Measurements from ENCODE around the gene DCBLD1.

DCBLD1 gene

DNA sequence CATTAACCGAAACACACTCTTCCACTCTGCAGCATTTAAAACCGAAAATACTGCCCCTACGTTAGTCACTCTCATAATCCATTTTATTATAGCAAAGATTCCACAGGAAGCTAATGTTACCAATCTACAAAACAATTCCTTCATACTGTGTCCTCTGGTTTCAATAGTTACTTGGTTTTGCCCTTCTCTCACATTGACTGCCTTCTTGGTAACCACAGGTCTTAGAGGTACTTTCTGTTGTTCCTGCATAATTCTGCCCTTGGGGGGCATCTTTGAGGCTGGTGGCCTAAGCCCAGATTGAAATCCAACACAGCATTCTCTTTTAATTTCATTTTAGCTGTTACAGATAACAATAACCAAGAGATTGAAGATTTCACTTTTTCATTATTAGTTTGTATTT, 9.8 kb upstream of the DCBLD1 start:
- no peak for DNase-seq

DNA sequence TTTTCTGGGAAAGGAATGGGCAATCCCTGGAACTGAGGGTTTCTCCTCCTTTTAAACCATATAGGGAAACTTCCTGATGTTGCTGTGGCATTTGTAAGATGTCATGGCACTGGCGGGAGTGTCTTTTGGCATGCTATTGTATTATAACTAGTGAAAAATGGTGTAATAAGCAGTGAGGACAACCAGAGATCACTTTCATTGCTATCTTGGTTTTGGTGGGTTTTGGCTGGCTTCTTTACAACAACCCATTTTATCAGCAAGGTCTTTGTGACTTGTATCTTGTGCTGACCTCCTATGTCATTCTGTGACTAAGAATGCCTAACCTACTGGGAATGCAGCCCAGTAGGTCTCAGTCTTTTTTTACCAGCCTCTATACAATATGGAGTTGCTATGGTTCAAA, 9.1 kb upstream of the DCBLD1 start:
- no peak for DNase-seq

DNA sequence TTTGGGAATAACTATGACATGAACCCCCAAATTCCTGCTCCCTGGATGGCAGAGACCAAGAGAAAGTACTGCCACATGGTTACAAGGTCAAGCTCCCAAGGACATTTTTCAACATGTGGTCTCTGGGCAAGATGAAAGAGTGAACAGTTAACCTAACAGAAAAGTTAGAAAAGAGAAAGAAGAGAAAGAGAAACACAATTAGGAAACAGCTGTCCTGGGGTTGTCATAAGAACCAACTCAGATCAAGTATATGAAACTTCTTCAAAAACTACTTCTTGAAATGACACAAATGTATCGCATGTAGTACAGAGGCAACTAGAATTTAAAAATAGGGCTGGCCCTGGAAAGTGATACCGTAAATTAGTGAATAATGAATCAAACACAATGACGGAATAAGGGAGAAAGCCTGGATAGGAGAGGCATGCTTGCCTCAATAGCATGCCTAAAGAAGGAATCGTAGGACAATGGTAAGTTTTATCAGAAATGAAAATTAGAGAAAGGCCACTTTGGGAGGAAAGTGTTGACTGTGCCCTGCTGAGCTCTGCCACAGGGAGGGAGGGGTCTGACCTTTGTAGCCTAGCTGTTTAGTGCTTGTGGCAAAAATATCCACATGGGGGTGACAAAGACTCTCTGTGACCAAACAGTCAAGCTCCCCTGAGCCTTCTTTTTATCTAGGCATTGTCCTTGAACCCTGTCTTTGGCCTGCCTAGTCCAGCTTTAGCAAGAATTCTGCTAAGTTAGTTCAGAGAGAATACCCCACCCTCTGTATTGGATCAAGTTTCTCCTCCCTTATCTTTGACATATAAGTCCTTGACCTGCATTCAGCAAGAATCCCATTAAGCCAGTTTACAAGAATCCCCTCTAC, 4.3 kb upstream of the DCBLD1 start:
- no peak for DNase-seq

DNA sequence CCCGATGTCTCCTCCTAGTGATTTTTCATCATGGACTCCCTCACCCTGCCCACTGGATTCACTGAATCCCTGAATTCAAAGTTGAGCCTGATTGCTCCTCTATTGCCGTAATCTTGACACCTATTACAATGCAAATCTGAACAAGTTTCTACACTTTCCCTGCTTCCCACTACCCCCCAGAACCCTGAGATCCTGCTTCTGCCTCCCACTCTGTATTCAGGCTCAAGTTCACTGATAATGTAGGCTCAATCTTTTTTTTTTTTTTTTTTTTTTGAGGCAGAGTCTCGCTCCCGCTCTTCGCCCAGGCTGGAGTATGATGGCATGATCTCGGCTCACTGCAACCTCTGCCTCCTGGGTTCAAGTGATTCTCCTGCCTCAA, 3.6 kb upstream of the DCBLD1 start:
- DNase-seq = no peak

DNA sequence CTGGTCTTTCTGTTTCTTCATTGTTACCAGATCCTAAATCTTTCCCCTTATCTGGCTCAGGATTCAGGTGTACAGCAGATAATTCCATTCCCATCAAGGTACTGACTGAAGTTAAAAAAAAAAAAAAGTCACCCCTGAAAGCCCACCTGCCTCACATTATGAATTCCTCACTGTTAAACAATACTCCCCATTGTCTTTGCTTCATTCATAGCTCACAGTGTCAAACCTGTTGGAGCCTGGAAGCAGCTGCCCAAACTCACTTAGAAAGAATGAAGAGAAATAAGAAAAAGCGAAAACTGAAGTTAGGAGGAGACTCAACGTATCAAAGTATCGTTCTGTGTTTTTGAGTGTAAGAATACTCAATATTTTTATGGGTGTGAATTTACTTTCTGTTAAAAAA, 1.8 kb upstream of the DCBLD1 start:
- no peak for DNase-seq

DNA sequence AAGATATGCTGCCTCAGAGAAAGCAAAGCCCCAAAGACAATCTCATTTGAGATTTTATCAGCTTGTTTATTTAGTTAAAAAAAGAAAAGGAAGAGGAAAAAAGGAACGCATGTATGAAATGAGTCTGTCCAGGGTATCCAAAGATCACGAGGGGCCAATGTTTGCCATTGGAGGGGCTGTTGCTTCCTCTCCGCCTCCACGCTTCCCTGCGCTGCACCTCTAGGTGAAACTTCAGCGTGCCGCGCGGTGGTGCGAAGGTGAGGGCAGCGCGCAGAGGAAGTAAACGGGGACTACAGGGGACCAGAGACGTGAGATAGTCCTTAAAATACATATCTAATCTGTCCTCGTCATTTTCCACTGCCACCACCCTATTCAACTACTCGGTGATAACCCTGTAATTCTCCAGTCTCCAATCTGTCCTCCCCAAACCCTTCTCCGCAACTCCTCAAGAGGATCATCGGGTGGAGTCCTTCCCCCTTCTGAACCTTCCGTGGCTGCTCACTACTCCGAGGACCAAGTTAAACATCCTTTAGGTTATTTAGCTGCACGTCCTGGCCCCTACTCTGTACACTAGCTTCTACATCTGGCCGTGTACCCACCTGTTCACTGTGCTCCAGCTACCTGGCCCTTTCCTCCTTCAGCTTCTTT, 1.1 kb upstream of the DCBLD1 start:
- peak; percentile 36 for DNase-seq

DNA sequence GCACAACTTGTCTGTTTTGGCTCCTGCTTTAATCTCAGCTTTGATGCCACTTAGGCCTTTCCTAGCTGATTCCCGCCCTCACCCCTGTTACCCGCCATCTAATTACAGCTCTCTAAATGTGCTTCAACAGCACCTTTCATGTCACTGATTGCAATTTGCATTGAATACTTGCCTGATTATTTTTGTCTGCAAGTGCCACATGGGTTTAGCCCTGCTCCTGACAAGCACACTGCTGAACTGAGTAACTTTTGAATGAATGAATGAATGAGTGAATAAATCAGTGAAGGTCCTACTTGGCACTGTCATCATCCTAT, 591 bp upstream of the DCBLD1 start:
- DNase-seq = no peak

DNA sequence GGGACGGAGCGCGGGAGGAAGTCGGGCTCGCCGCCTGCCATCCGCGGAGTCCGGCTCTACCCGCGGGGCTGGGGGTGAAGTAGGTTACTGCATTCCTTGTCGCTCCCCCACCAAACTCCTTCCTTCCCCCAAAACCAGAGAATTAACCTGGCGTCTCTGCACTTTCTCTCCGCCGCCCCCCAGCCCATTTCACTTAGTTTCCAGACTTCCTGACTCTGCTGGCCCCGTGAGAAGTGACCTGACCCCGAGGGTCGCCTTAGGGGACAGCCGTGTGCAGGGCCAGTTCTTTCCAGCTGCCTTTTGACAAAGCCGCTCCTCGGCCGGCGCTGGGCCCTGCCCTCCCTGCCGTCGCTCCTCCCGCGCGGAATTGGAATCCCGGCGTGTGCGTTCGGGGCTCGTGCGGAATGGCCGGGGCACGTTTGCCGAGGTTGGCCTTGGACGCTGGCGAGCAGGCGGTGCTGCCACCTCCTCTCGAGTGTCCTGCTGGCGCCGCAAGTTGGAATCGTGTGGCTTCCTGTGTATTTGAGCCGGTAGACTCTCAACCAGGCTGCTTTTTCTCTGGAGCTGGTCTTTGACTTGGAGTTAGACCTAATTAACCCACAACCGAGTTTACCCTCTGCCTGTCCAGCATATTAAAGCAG, 650 bp downstream of the DCBLD1 start:
- peak; percentile 86 for DNase-seq

DNA sequence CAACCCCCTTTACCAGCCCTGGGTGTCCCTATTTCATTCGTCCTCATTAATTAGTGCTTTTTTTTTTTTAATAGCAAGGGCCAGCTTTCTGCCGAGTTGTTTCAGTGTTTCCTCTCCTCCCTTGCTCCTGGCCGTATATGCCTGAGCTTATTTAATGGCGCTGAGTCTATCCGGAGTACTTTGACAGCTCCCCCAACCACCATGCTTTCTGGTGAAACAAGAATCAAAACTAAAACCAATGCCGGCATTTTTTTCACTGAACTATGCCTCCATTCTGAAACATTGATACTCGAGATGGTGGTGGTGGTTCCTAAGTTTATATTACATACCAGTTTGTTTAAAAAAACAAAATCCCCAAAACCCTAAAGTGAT, 1.2 kb downstream of the DCBLD1 start:
- peak; percentile 84 for DNase-seq

DNA sequence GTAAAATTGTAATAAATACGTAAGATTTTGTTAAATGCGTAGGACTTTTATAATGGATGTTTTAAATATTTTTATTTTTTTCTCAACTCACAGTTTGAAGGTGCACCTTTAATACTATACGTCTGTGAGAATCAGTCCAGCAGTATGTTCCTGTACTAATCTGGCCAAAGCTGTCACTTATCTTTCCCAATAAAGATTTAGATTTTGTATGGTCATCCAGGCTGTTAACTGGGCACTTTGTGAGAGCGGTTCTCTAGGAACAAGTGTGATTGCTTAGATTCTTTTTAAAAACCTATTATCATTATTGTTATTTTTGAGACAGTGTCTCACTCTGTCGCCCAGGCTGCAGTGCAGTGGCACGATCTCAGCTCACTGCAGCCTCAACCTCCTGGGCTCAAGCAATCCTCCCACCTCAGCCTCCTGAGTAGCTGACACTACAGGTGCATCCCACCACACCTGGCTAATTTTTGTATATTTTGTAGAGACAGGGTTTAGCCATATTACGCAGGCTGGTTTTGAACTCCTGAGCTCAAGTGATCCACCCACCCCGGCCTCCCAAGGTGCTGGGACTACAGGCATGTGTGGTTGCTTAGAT, 1.7 kb downstream of the DCBLD1 start:
- DNase-seq = no peak

DNA sequence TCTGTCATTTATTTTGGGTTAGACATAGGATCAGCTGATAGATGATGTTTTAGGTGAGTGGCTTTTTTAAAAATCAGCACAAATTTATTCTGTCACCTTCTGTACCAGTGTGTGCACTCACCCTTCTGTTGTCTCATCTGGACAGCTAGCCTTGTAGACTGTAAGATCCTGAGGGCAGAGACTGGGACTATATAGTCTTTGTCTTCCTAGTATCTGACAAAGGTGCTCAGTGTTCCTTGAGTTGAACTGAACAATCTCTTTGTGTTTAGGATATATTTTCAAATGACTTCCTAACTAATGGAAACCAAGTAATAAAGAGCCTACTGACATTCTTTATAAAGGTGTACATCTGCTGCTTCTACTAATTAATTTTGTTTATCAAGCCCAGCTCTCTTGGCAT, 3.0 kb downstream of the DCBLD1 start:
- no peak for DNase-seq

DNA sequence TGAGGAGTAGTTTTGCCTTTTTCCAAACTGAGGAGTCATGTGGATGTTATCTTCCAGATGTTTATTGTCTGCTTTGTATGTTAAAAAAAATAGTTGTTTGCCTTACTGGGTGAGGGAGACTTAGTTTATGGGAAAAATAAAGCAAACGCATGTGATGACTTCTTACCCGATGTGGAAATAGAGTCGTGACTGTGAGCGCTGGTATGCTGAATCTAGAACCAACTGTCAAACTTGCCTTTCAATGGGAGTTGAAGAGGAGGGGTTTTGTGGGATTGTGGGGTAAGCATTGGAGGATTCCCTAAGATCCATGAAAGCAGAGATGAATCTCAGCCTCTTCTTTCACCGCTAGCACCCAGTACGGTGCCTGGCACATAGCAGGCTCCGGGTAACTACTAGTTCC, 5.3 kb downstream of the DCBLD1 start:
- DNase-seq = no peak

DNA sequence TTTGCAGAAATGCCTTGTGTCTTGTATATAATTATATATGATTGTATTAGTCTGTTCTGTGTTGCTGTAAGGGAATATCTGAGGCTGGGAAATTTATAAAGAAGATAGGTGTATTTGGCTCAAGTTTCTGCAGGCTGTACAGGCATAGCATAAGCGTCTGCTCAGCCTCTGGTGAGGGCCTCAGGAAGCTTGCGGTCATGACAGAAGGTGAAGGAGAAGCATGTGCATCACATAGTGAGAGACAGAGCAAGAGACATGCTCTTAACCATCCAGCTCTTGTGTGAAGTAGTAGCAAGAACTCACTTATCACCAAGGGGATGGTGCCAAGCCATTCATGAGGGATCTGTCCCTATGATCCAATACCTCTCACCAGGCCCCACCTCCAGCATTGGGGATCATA, 6.5 kb downstream of the DCBLD1 start:
- DNase-seq = no peak

DNA sequence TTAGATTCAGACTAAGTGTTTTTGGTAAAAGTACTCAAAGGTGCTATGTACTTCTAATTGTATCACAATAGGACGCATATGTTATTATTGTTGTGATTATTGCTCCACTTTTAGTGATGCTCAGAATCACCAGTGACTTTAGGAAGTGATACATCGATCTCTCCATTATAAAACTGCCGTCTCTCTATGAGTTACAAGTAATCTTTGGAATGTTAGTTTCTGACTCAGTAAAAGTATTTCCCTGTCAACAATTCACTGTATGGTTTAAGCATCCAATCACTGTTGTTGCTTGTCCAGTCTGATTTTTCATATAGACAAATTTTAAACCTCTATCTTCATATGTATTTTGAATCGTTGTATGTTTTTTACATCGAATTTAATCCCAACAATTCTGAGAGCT, 9.4 kb downstream of the DCBLD1 start:
- DNase-seq = no peak

DNA sequence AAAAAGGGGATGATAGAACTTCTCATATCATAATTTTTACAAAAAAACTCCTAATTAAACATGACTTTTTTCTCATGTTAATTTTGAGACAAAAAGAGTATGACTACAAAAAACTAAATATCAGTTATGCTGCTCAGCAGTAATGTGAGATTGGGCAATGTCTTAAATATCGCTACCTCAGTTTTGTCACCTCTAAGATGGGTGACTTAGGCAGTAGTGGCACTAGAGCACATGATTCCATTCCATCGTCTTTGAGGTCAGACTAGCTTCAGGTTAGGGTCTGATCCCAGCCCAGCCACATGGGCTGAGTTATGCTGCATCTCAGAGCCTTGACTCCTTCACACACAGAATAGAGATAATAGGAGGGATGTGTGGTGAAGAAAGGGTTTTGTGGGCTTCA, 11.0 kb downstream of the DCBLD1 start:
- no peak for DNase-seq

DNA sequence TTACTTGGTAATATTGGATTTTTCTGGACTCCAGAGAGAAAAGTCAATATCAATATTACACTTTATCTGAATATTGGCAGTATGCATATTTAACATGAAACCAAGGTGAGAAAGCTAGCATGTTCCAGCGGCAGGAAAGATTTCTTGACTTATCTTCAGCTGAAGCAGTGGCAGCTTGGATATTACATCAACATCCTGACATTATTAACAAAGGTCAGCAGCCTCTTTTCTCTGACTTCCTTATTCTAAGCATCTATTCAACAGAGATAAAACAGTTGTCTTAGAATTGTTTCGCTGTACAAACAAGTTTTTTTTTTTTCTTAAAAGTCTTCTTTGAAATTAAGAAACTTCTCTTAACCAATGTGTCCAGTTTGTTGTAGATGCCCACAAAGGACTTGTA, 11.8 kb downstream of the DCBLD1 start:
- no peak for DNase-seq

DNA sequence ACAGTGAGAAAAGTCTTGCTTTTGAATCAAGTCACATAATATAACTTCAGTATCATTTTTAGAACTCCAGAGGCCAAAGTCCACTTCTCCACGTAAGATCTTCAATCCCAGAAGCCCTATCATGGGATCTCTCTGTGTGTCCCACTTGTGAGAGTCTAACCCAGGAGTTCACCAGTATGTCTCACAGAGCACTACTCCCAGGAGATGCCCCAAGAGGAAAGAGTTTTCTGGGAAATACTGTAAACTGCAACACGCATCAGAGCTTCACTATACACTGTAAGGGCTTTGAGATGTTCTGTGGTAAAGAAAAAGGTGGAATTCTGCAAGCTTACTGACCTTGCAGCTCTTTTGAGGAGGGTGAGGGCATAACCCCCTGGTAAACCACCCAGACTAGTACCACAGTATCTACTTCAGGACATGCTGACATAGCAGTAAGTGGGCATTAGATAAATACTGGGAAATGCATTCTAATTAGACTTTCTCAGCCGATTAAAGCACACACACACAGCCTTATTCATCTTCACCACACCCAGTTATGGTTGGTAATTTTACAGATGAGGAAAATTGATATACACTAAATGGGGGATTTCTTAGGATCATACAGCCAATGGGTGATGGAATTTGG, 12.3 kb downstream of the DCBLD1 start:
- no peak for DNase-seq

DNA sequence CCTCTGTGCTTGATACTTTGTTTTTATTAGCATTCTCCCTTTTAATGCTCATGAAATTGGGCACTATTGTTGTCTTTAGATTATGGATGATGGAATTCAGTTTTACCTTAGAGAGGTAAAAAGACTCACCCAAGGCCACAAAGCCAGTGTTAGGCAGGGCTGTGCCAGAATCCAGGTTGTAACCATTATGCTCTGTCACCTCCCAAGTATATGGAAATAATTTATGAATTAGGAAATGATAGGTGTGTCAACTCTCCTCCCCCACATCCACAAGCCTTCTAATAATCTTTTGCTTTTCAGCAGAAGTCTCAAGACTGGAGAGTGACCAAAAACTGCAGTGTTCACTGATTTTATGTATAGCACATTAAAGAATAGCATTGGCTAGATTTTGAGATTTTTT, 13.0 kb downstream of the DCBLD1 start:
- DNase-seq = no peak

DNA sequence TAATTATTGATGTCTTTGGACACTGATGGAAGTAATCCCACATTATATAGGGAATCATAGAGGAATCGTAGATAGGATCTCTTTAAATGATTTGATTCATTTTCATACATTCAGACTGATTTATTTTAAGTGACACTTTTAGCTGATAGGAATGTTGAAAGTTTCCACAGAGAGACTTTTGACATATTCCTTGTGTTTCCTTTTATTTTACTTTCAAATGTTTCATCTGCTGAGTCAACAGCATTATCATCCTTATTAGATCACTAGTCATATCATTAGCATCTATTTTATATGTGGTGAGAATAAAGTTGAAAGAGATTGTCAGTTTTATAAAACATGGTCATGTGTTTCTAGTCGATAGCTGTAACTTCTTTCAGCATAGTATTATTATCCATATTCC, 13.4 kb downstream of the DCBLD1 start:
- no peak for DNase-seq

DNA sequence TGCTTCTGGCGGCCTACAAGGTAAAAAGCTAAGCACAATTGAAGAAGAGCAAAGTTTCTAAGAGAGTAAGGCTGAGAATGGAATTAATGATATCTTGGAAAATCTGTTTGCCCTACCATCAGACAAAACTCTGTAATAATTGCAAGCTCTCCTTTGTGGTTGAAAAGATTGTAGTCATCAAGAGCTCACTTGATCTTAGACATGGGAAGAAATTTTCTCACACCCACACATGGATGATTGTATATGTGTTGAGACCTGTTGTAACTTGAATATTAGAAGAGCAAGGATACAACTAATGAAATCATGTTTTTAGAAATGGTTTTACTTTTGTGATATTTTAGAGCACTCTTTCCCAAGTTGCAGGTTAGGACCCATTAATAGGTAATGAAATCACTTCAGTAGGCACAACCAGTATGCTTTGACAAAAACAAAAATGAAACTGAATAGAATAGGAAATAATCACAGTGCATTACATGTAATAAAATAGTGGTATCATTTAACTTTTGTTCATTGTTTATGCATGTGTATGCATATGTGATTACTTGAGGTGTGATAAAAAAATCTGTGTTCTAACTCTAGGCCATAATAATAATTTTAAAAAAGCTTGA, 14.0 kb downstream of the DCBLD1 start:
- no peak for DNase-seq

DNA sequence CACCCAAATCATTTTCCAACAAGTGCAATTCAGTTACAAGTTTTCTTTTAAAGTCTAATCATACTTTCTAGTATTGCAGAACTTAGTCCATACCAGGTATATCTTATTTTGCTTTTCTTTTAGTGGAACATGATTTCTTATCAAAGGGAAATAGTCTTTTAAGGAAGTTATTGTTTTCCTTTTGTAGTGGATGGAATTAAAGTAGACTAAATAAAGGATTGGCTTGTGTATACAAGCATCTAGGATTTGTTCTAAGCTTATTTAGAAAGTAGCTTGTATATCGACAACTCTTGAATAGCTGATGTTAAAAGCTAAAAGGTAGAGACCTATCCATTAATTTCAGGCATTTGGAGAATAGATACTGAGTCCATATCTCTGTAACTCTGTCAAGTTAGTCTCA, 14.8 kb downstream of the DCBLD1 start:
- DNase-seq = no peak

DNA sequence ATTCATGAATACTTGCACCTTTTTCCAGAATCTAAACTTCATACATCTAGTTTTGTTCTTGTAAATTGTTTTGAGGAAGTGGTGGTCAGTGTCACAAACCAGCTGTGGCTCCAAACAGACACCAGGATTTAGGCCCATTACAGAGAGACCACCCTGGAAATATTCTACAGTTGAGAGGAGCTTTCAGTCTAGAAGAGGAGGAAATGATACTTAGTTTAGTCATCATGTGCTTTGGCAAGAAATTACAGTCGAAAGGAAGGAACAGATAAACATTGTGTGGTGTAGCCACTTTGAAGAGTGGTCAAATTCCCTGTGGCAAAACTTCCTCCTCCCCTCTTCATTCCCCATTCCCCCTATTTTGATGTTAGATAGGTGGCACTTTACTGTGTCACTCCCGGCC, 15.7 kb downstream of the DCBLD1 start:
- DNase-seq = no peak

DNA sequence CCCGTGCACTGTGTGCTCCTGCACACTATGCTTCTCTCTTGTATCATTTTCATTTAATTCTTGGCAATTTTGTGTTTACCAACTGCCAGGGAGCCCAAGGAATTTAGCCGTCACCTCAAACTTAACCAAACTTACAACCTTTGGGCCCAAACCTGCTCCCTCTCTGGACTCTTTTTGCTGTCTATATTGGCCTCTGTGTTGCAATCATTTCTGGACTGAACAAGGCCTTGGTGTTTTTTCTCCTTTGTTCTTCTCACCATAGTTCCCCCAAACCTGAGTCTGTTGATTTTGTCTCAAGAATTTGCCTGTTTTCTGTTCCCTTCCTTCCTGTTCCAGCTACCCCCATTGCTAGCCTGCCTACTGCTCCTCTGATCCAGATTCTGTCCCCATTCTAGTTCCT, 19.2 kb downstream of the DCBLD1 start:
- DNase-seq = no peak
